ENCODE data around the gene AUTS2.

The AUTS2 gene

GRCh38 chr7:70741666-70742065, 1143.4 kb downstream of the AUTS2 start:
- peaks cover 67% of the 10 kb centered on the region for H3K4me1 Mint-ChIP-seq
- no peak overlapping the region for H3K4me3 Mint-ChIP-seq

GRCh38 chr7:70743531-70744325, 1145.5 kb downstream of the AUTS2 start:
- Mint-ChIP-seq H3K27me3 (ENCODE audit: low read depth) (no peaks in the 10 kb centered on the region), H3K4me3 (no peak overlapping the region), H3K4me1 (peaks cover 46% of the 10 kb centered on the region), H3K36me3 (ENCODE audit: low read depth) (peaks cover 11% of the 10 kb centered on the region), H3K9me3 (no peaks in the 10 kb centered on the region), H3K27ac (peak overlapping the region in 2 of 3 experiments; percentile 23 to 44)
- TF ChIP-seq, protein P1, sequence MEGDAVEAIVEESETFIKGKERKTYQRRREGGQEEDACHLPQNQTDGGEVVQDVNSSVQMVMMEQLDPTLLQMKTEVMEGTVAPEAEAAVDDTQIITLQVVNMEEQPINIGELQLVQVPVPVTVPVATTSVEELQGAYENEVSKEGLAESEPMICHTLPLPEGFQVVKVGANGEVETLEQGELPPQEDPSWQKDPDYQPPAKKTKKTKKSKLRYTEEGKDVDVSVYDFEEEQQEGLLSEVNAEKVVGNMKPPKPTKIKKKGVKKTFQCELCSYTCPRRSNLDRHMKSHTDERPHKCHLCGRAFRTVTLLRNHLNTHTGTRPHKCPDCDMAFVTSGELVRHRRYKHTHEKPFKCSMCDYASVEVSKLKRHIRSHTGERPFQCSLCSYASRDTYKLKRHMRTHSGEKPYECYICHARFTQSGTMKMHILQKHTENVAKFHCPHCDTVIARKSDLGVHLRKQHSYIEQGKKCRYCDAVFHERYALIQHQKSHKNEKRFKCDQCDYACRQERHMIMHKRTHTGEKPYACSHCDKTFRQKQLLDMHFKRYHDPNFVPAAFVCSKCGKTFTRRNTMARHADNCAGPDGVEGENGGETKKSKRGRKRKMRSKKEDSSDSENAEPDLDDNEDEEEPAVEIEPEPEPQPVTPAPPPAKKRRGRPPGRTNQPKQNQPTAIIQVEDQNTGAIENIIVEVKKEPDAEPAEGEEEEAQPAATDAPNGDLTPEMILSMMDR (IDR thresholded peaks at IDR 0.05; ENCODE audit: unreplicated experiment in 3 of 3): no peak

More at GRCh38 chr7:70741666-70742065, 1143.4 kb downstream of the AUTS2 start:
- no peaks in the 10 kb centered on the region for H3K9me3 Mint-ChIP-seq
- no peak overlapping the region for H3K27ac Mint-ChIP-seq
- peaks cover 11% of the 10 kb centered on the region for H3K36me3 Mint-ChIP-seq (ENCODE audit: low read depth)
- TF ChIP-seq, protein P1 (IDR thresholded peaks at IDR 0.05; ENCODE audit: unreplicated experiment in 3 of 3): no peak
- H3K27me3 Mint-ChIP-seq (ENCODE audit: low read depth): no peaks in the 10 kb centered on the region

DNA sequence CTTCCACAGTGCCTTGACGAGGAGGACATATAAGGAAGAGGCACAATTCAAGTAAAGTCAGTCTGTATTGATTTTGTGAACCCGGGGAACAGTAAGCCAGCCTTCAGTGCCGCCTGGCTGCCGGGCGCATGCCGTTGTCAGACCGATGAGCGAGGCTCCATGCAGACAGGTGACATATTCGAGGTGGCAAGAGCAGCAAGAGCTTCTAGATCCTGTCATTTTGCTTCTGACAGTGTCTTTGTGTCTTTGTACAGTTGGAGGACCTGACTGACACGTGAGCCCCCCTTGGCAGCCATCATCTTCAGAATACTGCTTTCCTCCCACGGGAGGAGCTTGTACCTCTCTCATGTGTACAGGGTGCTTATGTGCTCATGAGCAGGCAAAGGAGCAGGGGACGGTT, 1146.2 kb downstream of the AUTS2 start:
- H3K9me3 Mint-ChIP-seq: no peaks in the 10 kb centered on the region
- TF ChIP-seq, protein P1 (IDR thresholded peaks at IDR 0.05; ENCODE audit: unreplicated experiment in 3 of 3): no peak
- peaks cover 46% of the 10 kb centered on the region for H3K4me1 Mint-ChIP-seq
- peaks cover 11% of the 10 kb centered on the region for H3K36me3 Mint-ChIP-seq (ENCODE audit: low read depth)
- H3K4me3 Mint-ChIP-seq: no peak overlapping the region
- no peaks in the 10 kb centered on the region for H3K27me3 Mint-ChIP-seq (ENCODE audit: low read depth)
- H3K27ac Mint-ChIP-seq: peak overlapping the region in 1 of 3 experiments; percentile 23

DNA sequence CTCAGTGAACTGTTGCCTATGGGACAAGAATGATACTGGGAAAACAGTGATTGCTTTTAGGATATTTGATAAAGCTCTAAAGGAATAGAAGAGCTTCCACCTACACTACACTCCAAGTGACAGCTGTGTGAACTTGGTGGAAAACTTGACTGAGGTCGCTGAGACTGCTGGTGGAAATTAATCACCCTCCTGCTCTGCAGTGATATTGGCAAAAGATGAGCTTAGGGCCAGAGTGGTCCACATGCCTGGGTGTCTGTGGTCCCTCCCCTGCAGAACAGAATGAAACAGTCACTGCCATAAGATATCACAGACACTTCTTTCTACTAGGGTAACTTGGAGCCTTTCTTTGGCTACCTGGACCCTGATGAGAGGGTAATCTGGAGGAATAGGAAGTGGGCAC, 1151.6 kb downstream of the AUTS2 start:
- no peak overlapping the region for H3K4me3 Mint-ChIP-seq
- no peak overlapping the region for H3K27ac Mint-ChIP-seq
- no peaks in the 10 kb centered on the region for H3K27me3 Mint-ChIP-seq (ENCODE audit: low read depth)
- TF ChIP-seq, protein P1 (IDR thresholded peaks at IDR 0.05; ENCODE audit: unreplicated experiment in 3 of 3): no peak
- H3K4me1 Mint-ChIP-seq: peaks cover 49% of the 10 kb centered on the region
- H3K36me3 Mint-ChIP-seq (ENCODE audit: low read depth): peaks cover 19% of the 10 kb centered on the region
- H3K9me3 Mint-ChIP-seq: no peaks in the 10 kb centered on the region

- Mint-ChIP-seq H3K4me1 (peaks cover 47% of the 10 kb centered on the region), H3K27ac (no peak overlapping the region), H3K4me3 (no peak overlapping the region), H3K9me3 (no peaks in the 10 kb centered on the region), H3K27me3 (ENCODE audit: low read depth) (no peaks in the 10 kb centered on the region), H3K36me3 (ENCODE audit: low read depth) (peaks cover 18% of the 10 kb centered on the region)
- TF ChIP-seq, protein P1 (IDR thresholded peaks at IDR 0.05; ENCODE audit: unreplicated experiment in 3 of 3): no peak
Observed at GRCh38 chr7:70751895-70752294, 1153.6 kb downstream of the AUTS2 start.

DNA sequence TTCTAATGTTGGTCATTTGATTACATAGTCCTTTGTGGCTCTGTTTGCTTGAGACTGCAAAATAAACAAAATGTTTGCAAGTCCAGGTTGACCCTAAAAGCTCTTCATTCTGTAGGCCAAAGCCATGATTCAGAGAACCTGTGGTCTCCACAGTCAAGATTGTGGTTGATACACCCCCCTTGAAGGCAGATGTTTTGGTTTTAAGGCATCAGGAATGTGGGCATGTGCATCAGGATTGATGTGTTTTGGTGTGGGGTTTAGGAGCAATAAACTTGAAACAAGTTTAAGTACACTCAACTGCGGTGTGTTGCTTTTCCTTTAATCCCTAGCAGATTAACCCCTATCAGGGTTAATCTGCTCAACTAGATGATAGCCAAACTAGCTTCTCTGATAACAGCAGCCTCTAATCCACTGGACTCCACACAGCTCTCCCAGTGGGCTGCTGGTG, 1154.5 kb downstream of the AUTS2 start:
- no peak overlapping the region for H3K4me3 Mint-ChIP-seq
- H3K36me3 Mint-ChIP-seq (ENCODE audit: low read depth): peaks cover 18% of the 10 kb centered on the region

More for the DNA sequence above, 1154.5 kb downstream of the AUTS2 start:
- Mint-ChIP-seq H3K9me3 (no peaks in the 10 kb centered on the region), H3K4me1 (peaks cover 52% of the 10 kb centered on the region), H3K27ac (no peak overlapping the region), H3K27me3 (ENCODE audit: low read depth) (no peaks in the 10 kb centered on the region)
- TF ChIP-seq, protein P1 (IDR thresholded peaks at IDR 0.05; ENCODE audit: unreplicated experiment in 3 of 3): no peak
